ENCODE results near the gene CIRBP.

CIRBP gene

GRCh38 chr19:1281569-1282287 is 12.6 kb downstream of the CIRBP start:
- no peak for DNase-seq

GRCh38 chr19:1282588-1283206 is 13.6 kb downstream of the CIRBP start:
- DNase-seq, result no peak

- no peak for DNase-seq
Measured at GRCh38 chr19:1283207-1283916, 14.2 kb downstream of the CIRBP start.

GRCh38 chr19:1283917-1284292 is 14.8 kb downstream of the CIRBP start:
- no peak for DNase-seq

- no peak for DNase-seq
Measured at GRCh38 chr19:1284293-1284978, 15.3 kb downstream of the CIRBP start.

- DNase-seq, result no peak
Measured at GRCh38 chr19:1284979-1285736, 16.0 kb downstream of the CIRBP start.

GRCh38 chr19:1285737-1286360 is 16.7 kb downstream of the CIRBP start, which contains the start of gene EFNA2:
Gene EFNA2 (plus strand): TSS chr19:1285873. CDS start chr19:1286169, 296 bp downstream.
- DNase-seq, result no peak

- DNase-seq, result no peak
Measured at GRCh38 chr19:1286487-1287353, 17.6 kb downstream of the CIRBP start.

- DNase-seq, result no peak
Measured at GRCh38 chr19:1287354-1288225, 18.5 kb downstream of the CIRBP start.

GRCh38 chr19:1288226-1288612 is 19.1 kb downstream of the CIRBP start:
- no peak for DNase-seq

GRCh38 chr19:1288833-1289685 is 19.9 kb downstream of the CIRBP start:
- no peak for DNase-seq

GRCh38 chr19:1289686-1290025 is 20.5 kb downstream of the CIRBP start:
- no peak for DNase-seq

- no peak for DNase-seq
Measured at GRCh38 chr19:1290196-1290702, 21.1 kb downstream of the CIRBP start.

- no peak for DNase-seq
Measured at GRCh38 chr19:1290703-1291651, 21.8 kb downstream of the CIRBP start.

- DNase-seq, result no peak
Measured at GRCh38 chr19:1291761-1292418, 22.8 kb downstream of the CIRBP start.

GRCh38 chr19:1292419-1293151 is 23.5 kb downstream of the CIRBP start:
- no peak for DNase-seq
